HG03064 (cell line): Measurements from ENCODE around the gene KLK12.

Experiments used
- ATAC-seq: cut with Tn5 transposase; IDR thresholded peaks from one replicate; pipeline ENCODE4 v1.9.1; 2021; ENCODE audit warnings: low read depth; ENCODE audit not compliant: unreplicated experiment

Gene KLK12

DNA sequence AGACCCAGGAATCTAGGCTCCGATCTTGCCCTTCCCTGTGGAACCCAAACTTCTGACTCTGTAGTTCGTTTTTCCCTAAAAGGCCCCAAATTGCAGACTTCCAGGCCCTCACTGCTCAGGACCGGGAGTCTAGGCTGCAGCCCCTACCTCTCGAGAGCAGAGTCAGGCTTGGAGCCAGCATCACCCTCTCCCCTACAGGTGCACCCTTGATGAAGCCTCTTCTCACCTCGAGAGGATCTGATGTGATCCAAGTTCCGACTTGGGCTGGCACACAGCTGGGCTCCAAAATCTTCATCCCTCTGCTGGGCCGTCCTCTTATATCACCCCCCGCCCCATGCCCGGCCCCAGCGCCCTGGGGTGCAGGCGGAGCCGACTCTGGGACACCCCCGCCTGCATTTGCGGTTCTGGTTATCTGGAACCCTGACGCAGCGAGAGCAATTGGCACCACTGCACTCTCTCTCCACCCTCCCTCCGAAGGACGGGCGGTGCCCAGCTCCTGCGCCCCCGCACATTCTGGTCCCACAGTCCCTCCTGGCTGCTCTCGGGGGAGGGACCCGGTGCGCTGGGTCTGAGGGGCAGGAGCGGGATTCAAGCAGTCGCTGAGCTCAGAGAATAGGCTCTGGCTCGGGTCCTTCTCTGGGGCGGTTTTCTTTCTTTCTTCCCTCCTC lies 51.0 kb downstream of the KLK12 start, which contains the start of gene KLK7:
Gene KLK7 (minus strand): TSS at position 293 of the 668 bp plus-strand sequence. CDS start 1,518 bp downstream, outside the sequence.
- no peak for ATAC-seq

DNA sequence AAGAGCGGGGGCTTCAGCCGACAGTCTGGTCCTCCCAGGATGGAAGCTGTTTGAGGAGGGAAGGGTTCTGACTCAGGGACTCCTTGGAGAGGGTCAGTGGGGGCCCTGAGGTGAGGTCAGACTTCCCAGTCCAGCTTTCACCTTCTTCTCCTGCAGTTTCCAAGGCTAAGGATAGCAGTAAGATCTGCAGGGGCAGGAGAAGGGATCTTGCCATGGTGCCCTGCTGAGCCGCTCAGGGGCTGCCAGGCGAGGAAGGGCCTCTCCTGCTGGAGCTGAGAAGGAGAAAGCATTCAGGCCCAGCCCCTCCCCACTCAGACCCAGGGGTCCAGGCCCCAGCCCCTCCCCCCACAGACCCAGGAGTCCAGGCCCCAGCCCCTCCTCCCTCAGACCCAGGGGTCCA lies 52.6 kb downstream of the KLK12 start:
- no peak for ATAC-seq

DNA sequence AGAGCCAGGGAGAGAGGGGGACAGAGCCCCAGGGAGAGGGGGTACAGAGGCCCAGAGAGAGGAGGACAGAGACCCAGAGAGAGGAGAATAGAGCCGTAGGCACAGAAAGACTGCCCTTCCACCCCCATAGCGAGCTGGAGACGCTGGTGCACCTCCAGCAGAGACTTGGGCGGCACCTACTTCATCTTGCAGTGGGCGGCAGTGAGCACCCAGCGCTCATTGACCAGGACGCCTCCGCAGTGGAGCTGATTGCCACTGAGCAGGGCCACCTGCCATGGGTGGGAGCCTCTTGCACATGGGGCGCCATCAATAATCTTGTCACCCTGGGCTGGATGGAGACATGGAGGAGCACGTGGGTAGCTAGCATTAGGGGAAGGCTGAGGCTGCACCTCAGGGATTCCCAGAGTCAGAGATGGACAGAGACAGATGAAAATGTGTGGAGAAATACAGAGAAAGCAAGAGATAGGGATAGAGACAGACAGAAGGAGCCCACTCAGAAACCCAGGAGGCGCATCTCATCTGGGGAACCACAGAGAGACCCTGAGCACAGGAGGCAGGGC lies 53.1 kb downstream of the KLK12 start:
- ATAC-seq, result no peak

DNA sequence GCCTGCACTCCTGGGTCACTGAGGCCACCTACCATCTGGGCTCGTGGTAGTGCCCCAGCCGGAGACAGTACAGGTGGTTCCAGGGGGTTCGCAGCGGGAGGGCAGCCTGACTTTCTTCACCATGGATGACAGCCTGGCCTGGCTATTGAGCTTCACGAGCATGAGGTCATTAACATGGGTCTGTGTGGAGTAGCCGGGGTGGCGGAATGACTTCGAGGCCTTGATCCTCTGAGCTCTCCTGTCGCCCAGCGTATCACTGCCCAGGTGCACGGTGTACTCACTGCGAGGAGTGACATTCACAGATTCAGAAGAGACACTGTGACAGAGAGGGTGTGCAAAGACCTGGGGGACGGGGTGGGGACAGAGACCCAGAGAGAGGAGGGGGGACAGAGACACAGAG lies 54.6 kb downstream of the KLK12 start:
- ATAC-seq, result no peak

DNA sequence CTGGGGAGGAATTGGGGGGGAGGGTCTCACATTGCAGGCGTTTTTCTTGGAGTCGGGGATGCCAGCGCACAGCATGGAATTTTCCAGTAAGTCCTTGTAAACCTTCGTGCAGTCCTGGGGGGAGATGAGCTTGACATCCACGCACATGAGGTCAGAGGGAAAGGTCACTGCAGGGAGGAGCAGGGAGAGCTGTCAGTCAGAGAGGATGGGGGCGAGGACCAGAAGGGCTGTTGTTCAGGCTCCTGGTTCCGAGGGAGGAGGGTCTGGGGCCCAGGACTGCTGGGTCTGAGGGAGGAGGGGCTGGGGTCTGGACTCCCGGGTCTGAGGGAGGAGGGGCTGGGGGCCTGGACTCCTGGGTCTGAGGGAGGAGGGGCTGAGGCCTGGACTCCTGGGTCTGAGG lies 55.0 kb downstream of the KLK12 start:
- no peak for ATAC-seq
